Small intestine (tissue), 7 donors: ENCODE measurements around the gene MEGF11. TPM values are rescaled to one million over a fixed set of nuclear protein-coding genes. Genes with fewer than 3 reads are reported as not detected.

ENCODE experiments used
- DNase-seq, 2 donors: peaks; one replicate each; pipeline versions ENCODE4 v3.0.0 to v3.0.0-alpha.2; 2013
- FAIRE-seq: peaks from 2 replicates; lab custom pipeline; 2012; peaks lifted over from hg19 to GRCh38; lab: Jason Lieb, UNC
- H3K27ac ChIP-seq, 3 donors: one replicate each; pipeline ENCODE4 v1.5.1; 2013; ENCODE audit warnings: low read length in 2 of 3, mild to moderate bottlenecking in 2 of 3, control low read depth in 1 of 3, inconsistent platforms in 1 of 3, low read depth in 1 of 3, moderate library complexity in 1 of 3
- H3K27me3 ChIP-seq, 3 donors: one replicate each; pipeline ENCODE4 v1.6.1; 2013; ENCODE audit warnings: low read length in 3 of 3, inconsistent platforms in 1 of 3; ENCODE audit not compliant: control insufficient read depth in 3 of 3, insufficient read depth in 3 of 3
- H3K36me3 ChIP-seq, 3 donors: one replicate each; pipeline ENCODE4 v1.6.1; 2013; ENCODE audit warnings: low read length in 3 of 3, inconsistent platforms in 1 of 3, low read depth in 1 of 3, mild to moderate bottlenecking in 1 of 3, moderate library complexity in 1 of 3; ENCODE audit not compliant: control insufficient read depth in 3 of 3, insufficient read depth in 2 of 3
- H3K4me1 ChIP-seq, 3 donors: one replicate each; pipeline ENCODE4 v1.6.1; 2013; ENCODE audit warnings: low read length in 2 of 3, inconsistent platforms in 1 of 3, low read depth in 1 of 3, mild to moderate bottlenecking in 1 of 3, moderate library complexity in 1 of 3; ENCODE audit not compliant: control insufficient read depth in 3 of 3, insufficient read depth in 2 of 3
- H3K4me3 ChIP-seq, 3 donors: one replicate each; pipeline ENCODE4 v1.5.1; 2013; ENCODE audit warnings: low read length in 3 of 3, control low read depth in 1 of 3, inconsistent platforms in 1 of 3, low read depth in 1 of 3, mild to moderate bottlenecking in 1 of 3, moderate library complexity in 1 of 3
- H3K9me3 ChIP-seq, 2 donors: one replicate each; pipeline ENCODE4 v1.6.1; 2013; ENCODE audit warnings: low read depth in 1 of 2, low read length in 1 of 2; ENCODE audit not compliant: control insufficient read depth in 2 of 2, insufficient read depth in 1 of 2
- WGBS, 3 donors: extraction: QIAGEN DNeasy Blood & Tissue Kit; methylation state at CpG; one replicate each; pipeline ENCODE4 v1.1.7; 2013; 5-methylcytosine and 5-hydroxymethylcytosine counted together
- polyA plus RNA-seq, 4 donors: library from polyadenylated mRNA; stranded (reverse) in 3 of 4; unstranded in 1 of 4; fragments of 200-250 nt in 3 of 4; fragments of 120-200 nt in 1 of 4; gene quantifications; one replicate each; pipeline versions ENCODE4 v1.2.1 to v1.2.3, GENCODE V29; 2013
- donor health status: healthy with polysubstance abuse.
- donor health status: control.
- donor health status: control.
- donor health status: Bipolar disorder and iron deficiency.
- donor health status: healthy.

MEGF11 gene
- polyA plus RNA-seq, 4 donors: 0.24 to 0.41 TPM; not detected in 2

- H3K9me3 ChIP-seq: no peaks in the 10 kb centered on the region
- H3K4me1 ChIP-seq: no peaks in the 10 kb centered on the region
- no peak overlapping the region for H3K27ac ChIP-seq
- no peaks in the 10 kb centered on the region for H3K36me3 ChIP-seq
- peaks cover 0 to 1% (median under 1%) of the 10 kb centered on the region in 3 donors for H3K27me3 ChIP-seq
- DNase-seq: no peak
- no peak overlapping the region for H3K4me3 ChIP-seq
- 85 to 92% (median 86%) methylated on average over 7 of the region's 7 CpGs for WGBS, 3 donors
- no peak for FAIRE-seq
These were observed 183.2 kb downstream of the MEGF11 start for GRCh38 chr15:66070220-66070934.

GRCh38 chr15:66069751-66070150 is 183.8 kb downstream of the MEGF11 start:
- no peaks in the 10 kb centered on the region for H3K9me3 ChIP-seq
- WGBS, 3 donors: 53 to 64% (median 60%) methylated on average over 2 of the region's 2 CpGs
- no peaks in the 10 kb centered on the region for H3K27me3 ChIP-seq
- no peaks in the 10 kb centered on the region for H3K36me3 ChIP-seq
- H3K4me1 ChIP-seq: no peaks in the 10 kb centered on the region
- DNase-seq (no peak), FAIRE-seq (no peak)
- H3K4me3 ChIP-seq: no peak overlapping the region
- no peak overlapping the region for H3K27ac ChIP-seq

- DNase-seq (no peak), FAIRE-seq (no peak)
- no peaks in the 10 kb centered on the region for H3K9me3 ChIP-seq
- no peaks in the 10 kb centered on the region for H3K36me3 ChIP-seq
- H3K27me3 ChIP-seq: no peaks in the 10 kb centered on the region
- H3K4me1 ChIP-seq: no peaks in the 10 kb centered on the region
- no peak overlapping the region for H3K4me3 ChIP-seq
- H3K27ac ChIP-seq: no peak overlapping the region
- WGBS, 3 donors: 86 to 100% (median 94%) methylated on average over 1 of the region's 1 CpG
These were observed 184.7 kb downstream of the MEGF11 start for GRCh38 chr15:66068801-66069200.

GRCh38 chr15:66067687-66068086 is 185.9 kb downstream of the MEGF11 start:
- Histone ChIP-seq H3K27me3 (no peaks in the 10 kb centered on the region), H3K36me3 (no peaks in the 10 kb centered on the region), H3K4me1 (no peaks in the 10 kb centered on the region), H3K9me3 (no peaks in the 10 kb centered on the region), H3K27ac (no peak overlapping the region), H3K4me3 (no peak overlapping the region)
- 68 to 75% (median 73%) methylated on average over 5 of the region's 5 CpGs for WGBS, 3 donors
- FAIRE-seq: no peak
- DNase-seq: no peak

- Histone ChIP-seq H3K9me3 (peaks cover 0 to 6% of the 10 kb centered on the region in 2 donors), H3K27ac (no peak overlapping the region), H3K4me3 (no peak overlapping the region), H3K36me3 (no peaks in the 10 kb centered on the region), H3K4me1 (no peaks in the 10 kb centered on the region), H3K27me3 (no peaks in the 10 kb centered on the region)
- DNase-seq (no peak), FAIRE-seq (no peak)
- 41 to 49% (median 42%) methylated on average over 6 of the region's 6 CpGs for WGBS, 3 donors
These were observed 187.1 kb downstream of the MEGF11 start for GRCh38 chr15:66066481-66066880.

- Histone ChIP-seq H3K27ac (no peak overlapping the region), H3K4me3 (no peak overlapping the region), H3K9me3 (peaks cover 0 to 6% of the 10 kb centered on the region in 2 donors), H3K27me3 (no peaks in the 10 kb centered on the region), H3K4me1 (no peaks in the 10 kb centered on the region), H3K36me3 (no peaks in the 10 kb centered on the region)
- DNase-seq: no peak
- FAIRE-seq: no peak
- 51 to 60% (median 57%) methylated on average over 4 of the region's 4 CpGs for WGBS, 3 donors
These were observed 187.5 kb downstream of the MEGF11 start for GRCh38 chr15:66066005-66066404.

- peaks cover 0 to 6% of the 10 kb centered on the region in 2 donors for H3K9me3 ChIP-seq
- no peak overlapping the region for H3K4me3 ChIP-seq
- no peak overlapping the region for H3K27ac ChIP-seq
- WGBS, 3 donors: 30 to 50% (median 32%) methylated on average over 6 of the region's 6 CpGs
- no peaks in the 10 kb centered on the region for H3K4me1 ChIP-seq
- DNase-seq: peak; percentile 2 to 11
- no peaks in the 10 kb centered on the region for H3K36me3 ChIP-seq
- H3K27me3 ChIP-seq: no peaks in the 10 kb centered on the region
- no peak for FAIRE-seq
These were observed 188.2 kb downstream of the MEGF11 start for GRCh38 chr15:66065325-66065724.

GRCh38 chr15:66063147-66063546 is 190.4 kb downstream of the MEGF11 start:
- Histone ChIP-seq H3K4me1 (no peaks in the 10 kb centered on the region), H3K27me3 (peaks cover 0 to 4% (median 0%) of the 10 kb centered on the region in 3 donors), H3K9me3 (peaks cover 0 to 6% of the 10 kb centered on the region in 2 donors), H3K36me3 (no peaks in the 10 kb centered on the region), H3K4me3 (no peak overlapping the region), H3K27ac (no peak overlapping the region)
- no peak for DNase-seq
- no peak for FAIRE-seq

GRCh38 chr15:66057089-66057488 is 196.5 kb downstream of the MEGF11 start:
- 58 to 72% (median 71%) methylated on average over 7 of the region's 7 CpGs for WGBS, 3 donors
- Histone ChIP-seq H3K27ac (no peak overlapping the region), H3K36me3 (no peaks in the 10 kb centered on the region), H3K4me3 (no peak overlapping the region), H3K27me3 (peaks cover 0 to 7% (median 0%) of the 10 kb centered on the region in 3 donors), H3K4me1 (no peaks in the 10 kb centered on the region), H3K9me3 (peaks cover 0 to 2% of the 10 kb centered on the region in 2 donors)
- no peak for DNase-seq
- no peak for FAIRE-seq
